ENCODE measurements around the gene ODF2. TPM values are rescaled to one million over a fixed set of nuclear protein-coding genes. Genes with fewer than 3 reads are reported as not detected.

ODF2 gene
- total and polyA plus RNA-seq, 2 of the 8 experiments (the other 6 are each of a cell fraction or from before 2014, with no cell fraction given): 5.6 to 17.9 TPM

DNA sequence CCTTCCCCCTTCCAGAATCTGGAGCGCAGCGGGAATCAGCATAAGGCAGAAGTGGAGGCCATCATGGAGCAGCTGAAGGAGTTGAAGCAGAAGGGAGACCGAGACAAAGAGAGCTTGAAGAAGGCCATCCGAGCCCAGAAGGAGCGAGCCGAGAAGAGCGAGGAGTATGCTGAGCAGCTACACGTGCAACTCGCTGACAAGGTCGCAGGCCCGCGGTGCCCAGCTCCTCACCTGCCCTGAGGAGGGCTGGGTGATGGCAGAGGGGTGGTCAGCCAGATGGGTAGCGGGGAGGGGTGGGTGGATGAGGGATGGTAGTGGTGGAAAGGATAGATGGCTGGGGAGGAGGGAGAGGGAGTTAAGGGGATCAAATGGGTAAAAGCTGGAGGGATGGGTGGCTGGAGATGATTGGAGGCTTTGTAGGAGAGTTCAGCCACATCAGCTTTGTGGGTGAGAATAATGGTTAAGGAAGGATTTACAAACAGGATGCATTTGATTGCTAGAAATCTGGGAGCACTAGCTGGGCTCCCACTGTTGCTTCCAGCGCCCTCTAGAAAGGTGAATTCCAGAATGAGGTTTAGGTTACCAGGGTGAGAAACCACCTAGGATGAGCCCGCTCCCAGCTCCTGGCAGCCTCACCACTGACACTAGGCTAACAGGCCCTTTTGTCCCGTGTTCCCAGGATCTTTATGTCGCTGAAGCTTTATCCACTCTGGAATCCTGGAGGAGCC, 29.0 kb downstream of the ODF2 start:
- Histone ChIP-seq H3K9me3 (ENCODE audit: insufficient read depth in 2 of 2, low read depth in 1 of 2, low read length in 1 of 2) (no peaks in the 10 kb centered on the region), H2AK5ac (ENCODE audit: low read depth, low read length) (no peak overlapping the region), H3K23ac (ENCODE audit: insufficient read length) (no peak overlapping the region), H3K4me2 (ENCODE audit: insufficient read depth in 1 of 2, low read depth in 2 of 2, low read length in 2 of 2) (no peak overlapping the region), H3K4me3 (ENCODE audit: extremely low read depth in 1 of 4, insufficient read depth in 2 of 4, low read depth in 3 of 4, low read length in 4 of 4) (no peak overlapping the region), H2BK20ac (ENCODE audit: low read length) (no peak overlapping the region), H4K20me1 (replicated peaks in 1 of 2; ENCODE audit: control insufficient read depth in 1 of 2, insufficient read depth in 2 of 2, low read length in 2 of 2) (peaks cover 0 to 2% of the 10 kb centered on the region in 2 experiments), H3K79me1 (ENCODE audit: low read depth, low read length) (no peaks in the 10 kb centered on the region), H3K4me1 (replicated peaks in 1 of 4; ENCODE audit: control insufficient read depth in 3 of 4, insufficient read depth in 4 of 4, low read length in 3 of 4) (no peaks in the 10 kb centered on the region), H3K27ac (ENCODE audit: low read depth, low read length) (no peak overlapping the region), H2BK120ac (replicated peaks; ENCODE audit: low read depth, low read length) (no peak overlapping the region), H3K4ac (replicated peaks; ENCODE audit: insufficient read length, low read depth, low read length) (no peak overlapping the region), H3K36me3 (ENCODE audit: control insufficient read depth in 2 of 4, insufficient read depth in 4 of 4, low read length in 3 of 4) (peaks cover 0 to 3% (median 0%) of the 10 kb centered on the region in 4 experiments; a peak in 1 of 8 replicates), H2BK12ac (ENCODE audit: low read depth, low read length) (no peak overlapping the region), H4K5ac (ENCODE audit: insufficient read length, low read depth, low read length) (no peak overlapping the region), H3K27me3 (replicated peaks in 1 of 4; ENCODE audit: control insufficient read depth in 3 of 4, extremely low read depth in 1 of 4, insufficient read depth in 3 of 4, low read length in 3 of 4) (no peaks in the 10 kb centered on the region), H3K79me2 (ENCODE audit: control insufficient read depth in 1 of 2, insufficient read depth in 2 of 2, low read length in 2 of 2) (no peaks in the 10 kb centered on the region), H3K23me2 (ENCODE audit: low read depth, low read length) (no peaks in the 10 kb centered on the region), H3K18ac (ENCODE audit: extremely low read depth, low read length) (no peak overlapping the region), H3K14ac (ENCODE audit: insufficient read length) (no peak overlapping the region), H4K8ac (ENCODE audit: extremely low read depth, insufficient read depth, low read length) (no peak overlapping the region), H2AFZ (ENCODE audit: low read length) (no peak overlapping the region), H2BK5ac (ENCODE audit: low read depth, low read length) (no peak overlapping the region), H3K9ac (replicated peaks in 1 of 4; ENCODE audit: extremely low read depth in 1 of 4, low read depth in 3 of 4, low read length in 3 of 4) (no peak overlapping the region), H2BK15ac (ENCODE audit: low read length) (no peak overlapping the region), H4K91ac (replicated peaks; ENCODE audit: insufficient read length, low read length) (no peak overlapping the region), H3K56ac (replicated peaks; ENCODE audit: insufficient read length, low read depth, low read length) (no peak overlapping the region)
- TF ChIP-seq KDM1A (IDR thresholded peaks at IDR 0.05; ENCODE audit: borderline replicate concordance, low read length): no peak
- peak in 1 of 3 experiments; percentile 1; a peak in 1 of 4 replicates for TF ChIP-seq CTCF (IDR thresholded peaks at IDR 0.05; ENCODE audit: control extremely low read depth in 1 of 3, insufficient read depth in 1 of 3, low read depth in 1 of 3, low read length in 3 of 3)
- ChIA-PET POLR2A (ENCODE audit: partially characterized antibody) (interaction anchor here (0.6 to 0.9 kb wide), 2 partner anchors 11 to 70 kb away, joined by 3 read pairs; no protein-coding TSS in a partner anchor), CTCF (ENCODE audit: partially characterized antibody) (interaction anchor here (0.8 to 4.8 kb wide), 9 partner anchors 11 to 123 kb away, joined by 3 to 32 read pairs (median 3); no protein-coding TSS in a partner anchor)
- FAIRE-seq (no peak), DNase-seq (ENCODE audit: low read depth in 1 of 2, low spot score in 2 of 2) (no peak)
- WGBS, 2 experiments (ENCODE audit: extremely low coverage in 1 of 2, insufficient coverage in 1 of 2, insufficient read length in 1 of 2, insufficient replicate concordance in 2 of 2, low coverage in 1 of 2, low lambda C conversion rate in 2 of 2, missing lambda C conversion rate in 1 of 2): 89% methylated on average over 14 of the region's 17 CpGs; no CpG with 5 or more reads in 1 of the 2 experiments

Measured in H1 (cell line).